Sigmoid colon (tissue), 7 donors: ENCODE measurements around the gene NPW. TPM values are rescaled to one million over a fixed set of nuclear protein-coding genes. Genes with fewer than 3 reads are reported as not detected.

Source experiments
- DNase-seq: peaks from one replicate; pipeline ENCODE4 v3.0.0-alpha.2; 2019
- H3K27ac ChIP-seq, 4 donors: fragments of 200-600 bp; sonication (generic); one replicate each; pipeline ENCODE4 v1.5.1; 2016 to 2019; ENCODE audit warnings: mild to moderate bottlenecking in 1 of 4
- H3K27me3 ChIP-seq, 3 donors: fragments of 200-600 bp; sonication (generic); one replicate each; pipeline ENCODE4 v1.5.1; 2019; ENCODE audit warnings: mild to moderate bottlenecking in 1 of 3
- H3K36me3 ChIP-seq, 4 donors: fragments of 200-600 bp; sonication (generic); one replicate each; pipeline ENCODE4 v1.5.1; 2016 to 2019
- H3K4me1 ChIP-seq, 4 donors: fragments of 200-600 bp; sonication (generic); one replicate each; pipeline ENCODE4 v1.5.1; 2017 to 2019
- H3K4me3 ChIP-seq, 4 donors: fragments of 200-600 bp; sonication (generic); one replicate each; pipeline ENCODE4 v1.5.1; 2017 to 2019; ENCODE audit warnings: mild to moderate bottlenecking in 2 of 4, moderate library complexity in 1 of 4
- H3K9me3 ChIP-seq, 4 donors: fragments of 200-600 bp in 3 of 4; sonication (generic) in 3 of 4; one replicate each; pipeline versions ENCODE4 v1.5.1 to v1.6.1; 2013 to 2019
- CTCF ChIP-seq, 4 experiments: fragments of 450-650 bp in 3 of 4; fragments of 200-600 bp in 1 of 4; IDR thresholded peaks; one replicate each; pipeline ENCODE4 v1.5.1; 2016 to 2019; ENCODE audit warnings: antibody characterized with exemption in 4 of 4, mild to moderate bottlenecking in 3 of 4, moderate library complexity in 2 of 4
- EP300 ChIP-seq, 4 donors: sonication (generic); formaldehyde crosslinking; IDR thresholded peaks; one replicate each; pipeline ENCODE4 v1.6.1; 2017; ENCODE audit warnings: antibody characterized with exemption in 4 of 4
- POLR2A ChIP-seq, 2 donors: fragments of 450-650 bp; IDR thresholded peaks; one replicate each; pipeline ENCODE4 v1.6.1; 2016; ENCODE audit warnings: antibody characterized with exemption in 2 of 2, mild to moderate bottlenecking in 2 of 2, moderate library complexity in 2 of 2
- POLR2AphosphoS5 ChIP-seq, 4 donors: sonication (generic); formaldehyde crosslinking; IDR thresholded peaks; one replicate each; pipeline ENCODE4 v1.6.1; 2017; ENCODE audit warnings: antibody characterized with exemption in 4 of 4
- WGBS, 2 donors: extraction: QIAGEN DNeasy Blood & Tissue Kit; methylation state at CpG; one replicate each; pipeline ENCODE4 v1.1.7; 2013; 5-methylcytosine and 5-hydroxymethylcytosine counted together
- intact Hi-C: fragments of 100-400 bp; cut with DNase I; formaldehyde crosslinking; loops from one replicate; pipeline ENCODE4 v1.15.1; 2023
- polyA plus RNA-seq, 3 donors: library from polyadenylated mRNA; stranded (reverse); fragments of 200-250 nt; gene quantifications; one replicate each; pipeline ENCODE4 v1.2.3, GENCODE V29; 2013
- total RNA-seq, 4 donors: library from RNA; depleted of rRNA; stranded (reverse); fragments of >200 nt; gene quantifications; one replicate each; pipeline ENCODE4 v1.1.0, GENCODE V29; 2016
- donor health status: healthy with polysubstance abuse.
- donor health status: Bipolar disorder and iron deficiency.
- donor health status: healthy.

The NPW gene
- total and polyA plus RNA-seq, 7 donors, result 0.71 TPM; not detected in 6

- H3K36me3 ChIP-seq, result peaks cover 5 to 82% (median 36%) of the 10 kb centered on the region in 4 donors
- no peaks in the 10 kb centered on the region for H3K4me1 ChIP-seq
- no peaks in the 10 kb centered on the region for H3K27me3 ChIP-seq
- WGBS, 2 donors, result 93 to 94% methylated on average over 17 of the region's 17 CpGs
- DNase-seq, result no peak
- intact Hi-C loops, result no loop called here
- H3K27ac ChIP-seq, result no peak overlapping the region
- no peaks in the 10 kb centered on the region for H3K9me3 ChIP-seq
- TF ChIP-seq POLR2AphosphoS5 (IDR thresholded peaks at IDR 0.05) (no peak), POLR2A (IDR thresholded peaks at IDR 0.05) (no peak), CTCF (IDR thresholded peaks at IDR 0.05) (no peak), EP300 (IDR thresholded peaks at IDR 0.05) (no peak)
- H3K4me3 ChIP-seq, result no peak overlapping the region
Observed at GRCh38 chr16:2060346-2060745, 40.8 kb downstream of the NPW start.

- H3K4me3 ChIP-seq, result no peak overlapping the region
- no peaks in the 10 kb centered on the region for H3K9me3 ChIP-seq
- 96 to 97% methylated on average over 18 of the region's 18 CpGs for WGBS, 2 donors
- H3K4me1 ChIP-seq, result no peaks in the 10 kb centered on the region
- no peak for DNase-seq
- no peaks in the 10 kb centered on the region for H3K27me3 ChIP-seq
- intact Hi-C loops, result no loop called here
- H3K27ac ChIP-seq, result no peak overlapping the region
- peaks cover 5 to 87% (median 39%) of the 10 kb centered on the region in 4 donors for H3K36me3 ChIP-seq
- no peak for TF ChIP-seq POLR2AphosphoS5 (IDR thresholded peaks at IDR 0.05)
Observed at GRCh38 chr16:2061023-2061422, 41.4 kb downstream of the NPW start.

- H3K27ac ChIP-seq, result no peak overlapping the region
- no peak for DNase-seq
- H3K9me3 ChIP-seq, result no peaks in the 10 kb centered on the region
- intact Hi-C loops, result no loop called here
- 95 to 96% methylated on average over 13 of the region's 13 CpGs for WGBS, 2 donors
- H3K27me3 ChIP-seq, result no peaks in the 10 kb centered on the region
- H3K36me3 ChIP-seq, result peaks cover 9 to 87% (median 43%) of the 10 kb centered on the region in 4 donors
- H3K4me3 ChIP-seq, result no peak overlapping the region
- H3K4me1 ChIP-seq, result no peaks in the 10 kb centered on the region
- TF ChIP-seq POLR2A (IDR thresholded peaks at IDR 0.05) (no peak), POLR2AphosphoS5 (IDR thresholded peaks at IDR 0.05) (no peak), CTCF (IDR thresholded peaks at IDR 0.05) (no peak), EP300 (IDR thresholded peaks at IDR 0.05) (no peak)
Observed at GRCh38 chr16:2061526-2061925, 41.9 kb downstream of the NPW start.

- Histone ChIP-seq H3K9me3 (no peaks in the 10 kb centered on the region), H3K27me3 (no peaks in the 10 kb centered on the region), H3K4me1 (no peaks in the 10 kb centered on the region), H3K36me3 (peaks cover 9 to 90% (median 41%) of the 10 kb centered on the region in 4 donors), H3K4me3 (no peak overlapping the region), H3K27ac (no peak overlapping the region)
- TF ChIP-seq CTCF (IDR thresholded peaks at IDR 0.05) (no peak), EP300 (IDR thresholded peaks at IDR 0.05) (no peak), POLR2AphosphoS5 (IDR thresholded peaks at IDR 0.05) (no peak), POLR2A (IDR thresholded peaks at IDR 0.05) (no peak)
- WGBS, 2 donors, result 96 to 97% methylated on average over 28 of the region's 28 CpGs
- intact Hi-C loops, result no loop called here
- DNase-seq, result no peak
Observed at GRCh38 chr16:2062801-2063200, 43.2 kb downstream of the NPW start.

GRCh38 chr16:2063861-2064260 is 44.3 kb downstream of the NPW start:
- no peaks in the 10 kb centered on the region for H3K27me3 ChIP-seq
- 94 to 95% methylated on average over 25 of the region's 25 CpGs for WGBS, 2 donors
- peaks cover 9 to 94% (median 33%) of the 10 kb centered on the region in 4 donors for H3K36me3 ChIP-seq
- no peak for DNase-seq
- no peak overlapping the region for H3K27ac ChIP-seq
- H3K4me1 ChIP-seq, result no peaks in the 10 kb centered on the region
- no peaks in the 10 kb centered on the region for H3K9me3 ChIP-seq
- TF ChIP-seq POLR2A (IDR thresholded peaks at IDR 0.05), result no peak
- TF ChIP-seq EP300 (IDR thresholded peaks at IDR 0.05), result no peak
- TF ChIP-seq CTCF (IDR thresholded peaks at IDR 0.05), result no peak
- no peak for TF ChIP-seq POLR2AphosphoS5 (IDR thresholded peaks at IDR 0.05)
- intact Hi-C loops, result no loop called here
- H3K4me3 ChIP-seq, result no peak overlapping the region
